ENCODE data around the gene PDE2A.

PDE2A gene

GRCh38 chr11:72673943-72674828 lies at the start of gene PDE2A:
Gene PDE2A (minus strand): TSS chr11:72674422. CDS start chr11:72674207, 215 bp downstream.
- TF ChIP-seq MAX (IDR thresholded peaks at IDR 0.05; ENCODE audit: low read depth, low read length): no peak
- no peak for TF ChIP-seq CTCF (IDR thresholded peaks at IDR 0.05; ENCODE audit: low read depth, low read length)
- no peak for TF ChIP-seq MYC (IDR thresholded peaks at IDR 0.05; ENCODE audit: low read depth, low read length)
- TF ChIP-seq POLR2A (IDR thresholded peaks at IDR 0.05; ENCODE audit: extremely low read depth, insufficient read length): no peak
- no peak for DNase-seq (ENCODE audit: low read depth)
- no peak within 1 kb of the TSS for H3K4me3 ChIP-seq (ENCODE audit: low read depth, low read length)

GRCh38 chr11:72723508-72723907 lies 49.3 kb upstream of the PDE2A start:
- no peak for DNase-seq (ENCODE audit: low read depth)
- TF ChIP-seq POLR2A (IDR thresholded peaks at IDR 0.05; ENCODE audit: extremely low read depth, insufficient read length) (no peak), MYC (IDR thresholded peaks at IDR 0.05; ENCODE audit: low read depth, low read length) (no peak), MAX (IDR thresholded peaks at IDR 0.05; ENCODE audit: low read depth, low read length) (no peak), CTCF (IDR thresholded peaks at IDR 0.05; ENCODE audit: low read depth, low read length) (no peak)

GRCh38 chr11:72722050-72722748 lies 48.0 kb upstream of the PDE2A start:
- DNase-seq (ENCODE audit: low read depth): peak; percentile 96
- TF ChIP-seq MYC (IDR thresholded peaks at IDR 0.05; ENCODE audit: low read depth, low read length) (no peak; the same call in 1 of the 2 replicates), CTCF (IDR thresholded peaks at IDR 0.05; ENCODE audit: low read depth, low read length) (no peak), MAX (IDR thresholded peaks at IDR 0.05; ENCODE audit: low read depth, low read length) (peak; percentile 31; the same call in 1 of the 2 replicates), POLR2A (IDR thresholded peaks at IDR 0.05; ENCODE audit: extremely low read depth, insufficient read length) (peak; percentile 37)
- H3K4me3 ChIP-seq (ENCODE audit: low read depth, low read length): peak overlapping the region; percentile 93

More at GRCh38 chr11:72723508-72723907, 49.3 kb upstream of the PDE2A start:
- H3K4me3 ChIP-seq (ENCODE audit: low read depth, low read length): no peak overlapping the region

- peak; percentile 71 for DNase-seq (ENCODE audit: low read depth)
- TF ChIP-seq CTCF (IDR thresholded peaks at IDR 0.05; ENCODE audit: low read depth, low read length) (no peak), MYC (IDR thresholded peaks at IDR 0.05; ENCODE audit: low read depth, low read length) (no peak)
- H3K4me3 ChIP-seq (ENCODE audit: low read depth, low read length): peak overlapping the region; percentile 93
Measured at GRCh38 chr11:72721689-72722049, 47.4 kb upstream of the PDE2A start.

- no peak for DNase-seq (ENCODE audit: low read depth)
- H3K4me3 ChIP-seq (ENCODE audit: low read depth, low read length): peak overlapping the region; percentile 93
Measured at GRCh38 chr11:72721276-72721675, 47.1 kb upstream of the PDE2A start.

More at GRCh38 chr11:72721276-72721675, 47.1 kb upstream of the PDE2A start:
- TF ChIP-seq MAX (IDR thresholded peaks at IDR 0.05; ENCODE audit: low read depth, low read length) (no peak), POLR2A (IDR thresholded peaks at IDR 0.05; ENCODE audit: extremely low read depth, insufficient read length) (no peak), CTCF (IDR thresholded peaks at IDR 0.05; ENCODE audit: low read depth, low read length) (no peak), MYC (IDR thresholded peaks at IDR 0.05; ENCODE audit: low read depth, low read length) (no peak)
